CD4-positive, alpha-beta T cell treated with Interleukin-4 for 1 hour (primary cell): ENCODE data around the gene KLHL4.
"Not testable (repeated sequence)": the region's sequence is repeated elsewhere in the genome, so short reads cannot be mapped to it uniquely, and the experiment has no call there.

Source experiments
- DNase-seq, 2 donors: peaks; one replicate each; pipeline ENCODE4 v3.0.0-alpha.2; 2020 to 2022

KLHL4 gene, protein sequence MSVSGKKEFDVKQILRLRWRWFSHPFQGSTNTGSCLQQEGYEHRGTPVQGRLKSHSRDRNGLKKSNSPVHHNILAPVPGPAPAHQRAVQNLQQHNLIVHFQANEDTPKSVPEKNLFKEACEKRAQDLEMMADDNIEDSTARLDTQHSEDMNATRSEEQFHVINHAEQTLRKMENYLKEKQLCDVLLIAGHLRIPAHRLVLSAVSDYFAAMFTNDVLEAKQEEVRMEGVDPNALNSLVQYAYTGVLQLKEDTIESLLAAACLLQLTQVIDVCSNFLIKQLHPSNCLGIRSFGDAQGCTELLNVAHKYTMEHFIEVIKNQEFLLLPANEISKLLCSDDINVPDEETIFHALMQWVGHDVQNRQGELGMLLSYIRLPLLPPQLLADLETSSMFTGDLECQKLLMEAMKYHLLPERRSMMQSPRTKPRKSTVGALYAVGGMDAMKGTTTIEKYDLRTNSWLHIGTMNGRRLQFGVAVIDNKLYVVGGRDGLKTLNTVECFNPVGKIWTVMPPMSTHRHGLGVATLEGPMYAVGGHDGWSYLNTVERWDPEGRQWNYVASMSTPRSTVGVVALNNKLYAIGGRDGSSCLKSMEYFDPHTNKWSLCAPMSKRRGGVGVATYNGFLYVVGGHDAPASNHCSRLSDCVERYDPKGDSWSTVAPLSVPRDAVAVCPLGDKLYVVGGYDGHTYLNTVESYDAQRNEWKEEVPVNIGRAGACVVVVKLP

DNA sequence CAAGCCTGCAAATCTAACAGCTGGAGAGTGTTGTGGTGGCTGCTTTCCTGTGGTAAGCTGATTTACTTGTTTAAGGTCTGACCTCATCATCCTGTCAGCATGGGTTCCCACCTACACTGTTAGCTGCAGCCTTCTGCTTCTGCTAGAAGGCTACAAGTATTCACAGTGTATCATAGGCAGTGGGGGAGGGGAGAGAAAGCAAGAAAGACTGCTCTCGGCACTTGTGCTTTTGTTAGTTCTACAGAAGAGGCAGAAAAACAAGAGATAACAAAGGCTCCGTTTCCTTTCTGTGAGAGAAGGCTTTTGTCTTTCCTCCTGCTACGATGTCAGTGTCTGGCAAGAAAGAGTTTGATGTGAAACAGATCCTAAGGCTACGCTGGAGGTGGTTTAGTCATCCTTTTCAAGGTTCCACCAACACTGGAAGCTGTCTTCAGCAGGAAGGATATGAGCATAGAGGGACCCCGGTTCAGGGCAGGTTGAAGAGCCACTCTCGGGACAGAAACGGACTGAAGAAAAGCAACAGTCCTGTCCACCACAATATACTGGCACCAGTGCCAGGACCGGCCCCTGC lies at the start of gene KLHL4:
TSS of gene KLHL4 (plus strand) at position 232 of the 571 bp plus-strand sequence. CDS start at position 324, 92 bp downstream.
- no peak for DNase-seq

DNA sequence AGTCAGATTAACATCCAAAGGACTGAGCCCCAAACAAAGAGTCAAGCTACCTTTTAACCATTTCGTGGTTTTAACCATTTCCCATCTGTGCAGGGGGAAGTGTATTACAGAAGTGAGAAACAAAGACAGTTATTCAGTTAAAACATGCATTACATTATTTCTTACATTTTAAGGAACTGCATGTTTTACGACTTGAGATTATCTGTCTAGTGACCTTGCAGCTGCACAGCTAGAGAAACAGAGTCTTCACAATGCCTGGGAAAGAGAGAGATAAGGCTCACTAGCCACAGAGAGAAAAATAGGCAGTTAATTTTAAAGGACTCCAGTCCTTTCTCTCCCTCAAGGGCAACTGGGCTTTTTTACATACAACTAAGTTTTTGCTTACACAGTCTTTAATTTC lies 48.7 kb upstream of the KLHL4 start:
- no peak for DNase-seq

DNA sequence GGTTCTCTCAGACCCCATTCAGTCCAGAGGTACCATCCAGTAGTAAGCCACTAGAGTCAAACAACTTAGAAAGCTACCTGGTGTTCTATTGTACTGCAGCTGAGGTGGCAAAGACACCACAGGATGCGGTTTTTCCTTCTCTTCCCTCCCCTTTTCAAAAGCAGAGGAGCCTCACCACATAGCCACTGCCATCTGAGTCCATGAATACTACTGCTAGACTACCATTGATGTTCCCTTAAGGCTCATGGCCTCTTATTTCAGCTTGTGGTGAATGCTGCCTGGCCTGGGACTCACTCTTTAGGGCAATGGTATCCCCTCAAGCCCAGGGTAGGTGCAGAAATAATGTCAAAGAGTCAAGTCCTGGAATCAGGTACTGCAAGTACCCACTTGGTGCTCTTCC lies 41.8 kb upstream of the KLHL4 start:
- no peak for DNase-seq

DNA sequence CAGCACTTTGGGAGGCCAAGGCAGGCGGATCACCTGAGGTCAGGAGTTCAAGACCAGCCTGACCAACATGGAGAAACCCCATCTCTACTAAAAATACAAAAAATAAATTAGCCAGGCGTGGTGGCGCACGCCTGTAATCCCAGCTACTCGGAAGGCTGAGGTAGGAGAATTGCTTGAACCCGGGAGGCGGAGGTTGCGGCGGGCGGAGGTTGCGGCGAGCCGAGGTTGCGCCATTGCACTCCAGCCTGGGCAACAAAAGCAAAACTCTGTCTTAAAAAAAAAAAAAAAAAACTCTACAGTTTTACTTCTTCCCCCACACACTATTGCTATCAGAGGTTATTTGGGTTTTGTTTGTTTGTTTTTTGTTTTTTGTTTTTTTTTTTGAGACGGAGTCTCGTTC lies 38.9 kb upstream of the KLHL4 start:
- not testable (repeated sequence) for DNase-seq

DNA sequence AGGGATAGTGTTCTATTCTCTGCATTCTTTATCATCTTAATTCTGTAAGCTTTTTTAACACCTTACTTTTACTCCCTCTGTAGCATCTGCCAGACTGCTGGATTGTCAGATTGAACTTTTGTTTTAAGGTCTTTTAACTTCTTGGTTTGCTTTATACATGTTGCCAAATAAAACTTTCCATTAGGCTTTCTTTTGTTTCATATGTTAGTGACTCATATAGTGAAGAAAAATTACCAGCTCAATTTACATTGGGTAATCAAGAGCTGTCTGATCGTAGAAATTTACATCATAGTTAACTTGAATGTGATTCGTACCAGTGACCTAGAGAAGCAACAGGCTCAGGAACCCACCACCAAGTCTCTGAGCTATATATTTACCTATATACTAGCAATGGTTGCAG lies 28.5 kb upstream of the KLHL4 start:
- DNase-seq, result no peak

DNA sequence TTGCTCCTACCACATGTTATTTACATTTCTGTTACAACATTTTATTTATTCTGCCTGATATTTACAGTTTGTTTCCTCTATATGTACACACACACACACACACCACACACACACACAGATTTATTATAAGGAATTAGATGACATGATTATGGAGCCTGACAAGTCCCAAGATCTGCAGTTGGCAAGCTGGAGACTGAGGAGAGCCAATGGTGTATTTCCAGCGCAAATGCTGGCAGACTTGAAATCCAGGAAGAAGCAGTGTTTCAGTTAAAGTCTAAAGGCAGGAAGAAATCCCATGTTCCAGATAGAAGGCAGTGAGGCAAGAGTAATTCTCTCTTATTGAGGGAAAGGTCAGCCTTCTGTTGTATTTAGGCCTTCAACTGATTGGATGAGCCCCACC lies 1.8 kb upstream of the KLHL4 start:
- no peak for DNase-seq

DNA sequence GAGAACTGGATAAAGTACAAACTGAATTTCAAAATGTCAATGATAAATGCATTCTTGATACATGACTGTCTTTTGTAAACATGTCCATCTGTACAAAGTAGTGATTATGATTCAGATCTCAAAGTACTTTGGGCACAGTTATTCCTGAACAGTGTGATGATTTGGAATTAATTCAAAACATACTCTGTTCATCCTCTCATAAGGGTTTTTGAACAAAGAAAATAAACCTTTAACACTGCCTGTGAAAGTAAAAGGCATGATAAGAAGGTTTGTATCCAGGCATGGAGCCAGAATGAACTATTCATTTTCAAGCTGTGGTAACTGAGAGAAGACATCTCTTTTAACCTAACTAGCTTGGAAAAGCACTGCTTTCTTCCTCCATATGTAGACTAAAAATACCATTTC lies 883 bp upstream of the KLHL4 start:
- no peak for DNase-seq

DNA sequence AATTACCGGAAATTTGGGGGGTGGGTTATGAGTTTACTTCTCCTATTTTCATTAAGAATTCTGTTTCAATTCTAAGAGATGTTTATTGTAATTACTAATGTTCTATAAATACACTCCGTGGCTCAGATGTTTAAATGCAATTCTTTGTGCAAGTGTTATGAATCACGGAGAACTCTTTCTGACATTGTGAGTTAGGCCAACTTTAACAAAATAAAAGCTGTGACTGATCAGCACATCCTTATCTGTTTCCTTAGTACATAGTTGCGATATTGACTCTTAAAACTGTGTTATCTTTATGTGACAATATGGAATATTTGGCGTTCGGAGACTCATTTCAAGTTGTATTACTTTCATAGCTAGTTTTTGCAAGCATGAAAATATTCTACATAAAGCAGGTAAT lies 902 bp downstream of the KLHL4 start:
- DNase-seq, result no peak

DNA sequence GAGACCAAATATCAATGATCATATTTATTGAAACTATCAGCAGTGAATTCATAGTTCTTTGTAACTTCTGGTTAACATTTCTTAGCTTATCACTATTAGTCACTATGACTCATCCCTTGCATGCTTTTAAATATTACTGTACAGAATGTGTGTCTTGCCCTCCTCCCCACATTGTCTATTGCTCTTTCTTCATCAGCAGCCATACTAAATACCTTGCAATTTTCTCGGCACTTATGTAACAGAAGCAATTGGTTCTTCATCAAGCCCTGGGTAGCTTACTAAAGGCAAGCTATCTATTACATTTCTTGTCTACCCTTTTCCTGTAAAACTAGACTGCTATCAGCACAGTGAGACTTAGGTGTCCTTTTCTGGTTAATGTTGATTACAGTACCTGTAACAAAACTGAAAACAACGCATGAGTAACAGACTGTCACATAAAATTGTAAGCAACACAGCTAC lies 8.2 kb downstream of the KLHL4 start:
- no peak for DNase-seq

DNA sequence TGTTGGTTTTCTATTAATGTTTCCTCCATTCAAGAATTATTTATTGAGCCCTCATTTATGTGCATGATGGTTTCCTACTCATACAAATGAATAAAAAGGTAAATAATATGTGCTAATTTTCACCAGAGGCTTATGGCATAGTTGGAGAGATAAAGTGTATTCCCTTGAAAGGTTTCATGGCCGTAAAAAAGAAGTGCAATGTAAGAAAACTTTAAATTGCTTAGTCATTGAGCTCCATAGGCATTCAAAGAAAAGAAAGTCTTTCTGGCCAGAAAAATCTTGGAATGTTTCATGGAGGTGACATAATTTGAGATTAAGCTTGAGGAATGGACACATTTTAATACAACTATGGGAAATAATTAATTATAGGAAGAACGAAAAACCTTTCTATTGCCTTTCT lies 8.7 kb downstream of the KLHL4 start:
- no peak for DNase-seq

DNA sequence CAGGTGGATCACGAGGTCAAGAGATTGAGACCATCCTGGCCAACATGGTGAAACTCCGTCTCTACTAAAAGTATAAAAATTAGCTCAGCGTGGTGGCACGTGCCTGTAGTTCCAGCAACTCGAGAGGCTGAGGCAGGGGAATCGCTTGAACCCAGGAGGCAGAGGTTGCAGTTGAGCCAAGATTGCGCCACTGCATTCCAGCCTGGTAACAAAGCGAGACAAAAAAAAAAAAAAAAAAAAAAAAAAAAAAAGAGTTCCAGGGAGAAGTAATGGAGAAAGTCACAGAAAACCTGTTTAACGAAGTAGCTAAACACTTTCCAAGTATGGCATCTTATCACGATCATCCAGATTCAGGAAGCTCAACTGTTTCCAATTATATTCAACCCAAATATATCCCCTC lies 10.9 kb downstream of the KLHL4 start:
- no peak for DNase-seq

DNA sequence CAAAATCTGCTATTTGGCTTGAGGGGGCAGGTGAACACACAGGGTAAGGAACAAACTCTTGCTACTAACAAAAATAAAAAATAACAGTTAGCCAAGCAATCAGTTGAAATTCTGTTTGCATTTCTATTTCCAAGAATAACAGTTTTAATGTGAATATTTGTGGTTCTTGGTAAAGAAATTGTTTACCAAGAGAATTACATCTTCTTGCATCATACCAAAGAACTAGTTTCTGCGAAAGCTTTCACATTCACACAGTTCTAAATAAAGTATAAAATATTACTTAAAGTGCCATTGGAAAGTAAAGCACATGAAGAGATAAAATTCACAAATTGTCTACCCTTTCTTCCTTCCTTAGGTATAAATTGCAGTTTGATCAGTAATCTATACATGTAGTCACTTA lies 54.4 kb downstream of the KLHL4 start:
- no peak for DNase-seq

DNA sequence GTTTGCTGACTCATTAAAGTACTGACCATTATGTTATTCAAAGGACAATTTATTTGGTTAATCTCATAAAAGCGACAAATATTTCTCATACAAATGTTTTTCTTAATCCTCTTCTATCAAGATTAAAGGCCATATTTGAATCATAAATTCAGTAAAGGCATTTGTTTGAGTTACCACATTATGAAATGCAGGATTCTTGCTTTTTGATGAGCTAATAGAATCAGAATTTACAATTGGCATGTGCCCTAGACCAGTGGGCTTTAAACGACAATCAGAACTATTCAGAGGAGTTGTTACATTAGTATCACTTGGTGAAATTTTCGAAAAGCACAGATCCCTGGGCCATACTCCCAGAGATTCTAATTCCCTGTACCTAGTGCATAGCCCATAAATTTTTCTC lies 55.3 kb downstream of the KLHL4 start:
- no peak for DNase-seq

DNA sequence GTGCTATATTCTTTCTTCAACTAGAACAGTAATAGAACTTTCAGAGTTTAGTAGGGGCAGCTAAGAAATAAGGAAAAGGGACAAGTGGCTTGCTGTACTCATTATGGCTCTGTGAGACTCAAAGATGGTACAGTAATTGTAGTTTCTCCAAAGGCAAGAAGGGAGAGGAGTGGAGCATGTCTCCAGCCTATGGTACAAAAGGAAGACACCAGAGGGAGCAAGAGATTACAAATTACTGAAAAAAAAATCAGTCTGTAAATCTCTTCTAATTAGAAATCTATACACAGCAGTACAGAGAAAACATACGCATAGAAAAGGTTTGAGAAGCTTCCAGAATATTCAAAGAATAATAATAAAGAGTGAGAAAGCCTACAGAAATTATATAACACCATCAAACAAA lies 61.4 kb downstream of the KLHL4 start:
- DNase-seq, result no peak

DNA sequence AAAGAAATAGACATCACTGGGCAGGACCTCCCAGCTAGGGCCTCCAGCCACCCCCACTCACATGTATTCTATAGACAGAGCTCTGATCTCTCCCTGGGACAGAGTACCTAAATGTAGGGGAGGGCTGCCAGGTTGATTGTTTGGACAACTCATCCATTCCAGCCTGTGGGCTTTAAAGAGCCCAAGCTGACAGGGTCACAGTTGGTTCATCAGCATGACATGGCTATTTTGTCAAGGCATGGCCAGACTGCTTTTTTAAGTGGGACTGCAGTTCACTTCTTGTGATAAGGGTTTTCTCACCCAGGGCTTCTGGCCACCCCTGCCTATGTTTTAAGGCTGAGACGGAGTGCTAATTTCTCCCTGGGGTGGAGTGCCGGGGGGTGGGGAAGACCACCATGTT lies 63.3 kb downstream of the KLHL4 start:
- DNase-seq, result no peak

DNA sequence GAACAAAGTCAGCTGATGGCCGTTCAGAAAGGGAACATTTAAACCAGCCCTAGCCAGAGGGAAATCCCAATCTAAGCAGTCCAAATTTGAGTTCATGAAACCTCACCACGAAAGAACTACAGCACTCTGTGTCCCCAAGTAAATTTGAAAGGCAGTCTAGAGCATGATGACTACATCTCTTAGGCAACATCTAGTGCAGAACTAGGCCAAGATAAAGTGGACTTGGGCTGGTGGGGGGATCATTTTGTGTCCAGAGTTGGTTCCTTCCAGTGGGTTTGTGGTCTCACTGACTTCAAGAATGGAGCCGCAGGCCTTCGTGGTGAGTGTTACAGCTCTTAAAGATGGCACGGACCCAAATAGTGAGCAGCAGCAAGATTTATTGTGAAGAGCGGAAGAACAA lies 64.9 kb downstream of the KLHL4 start:
- no peak for DNase-seq

DNA sequence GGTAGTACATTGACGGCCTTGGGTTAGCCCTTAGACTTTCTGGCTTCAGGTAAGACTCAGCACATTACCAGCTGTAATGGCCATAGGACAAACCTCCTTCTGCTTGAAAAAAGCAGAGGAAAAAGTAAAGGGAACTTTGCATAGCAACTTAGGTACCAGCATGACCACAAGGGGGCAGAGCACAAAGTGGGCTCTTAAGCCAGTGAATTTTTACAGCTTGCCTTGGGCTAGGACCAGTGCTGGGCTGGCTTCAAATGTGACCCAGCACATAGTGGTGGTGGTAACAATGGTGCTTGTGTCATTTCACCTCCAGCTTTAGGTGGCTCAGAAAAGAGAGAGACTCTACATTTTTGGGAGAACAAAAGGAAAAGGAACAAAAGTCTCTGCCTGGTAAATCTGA lies 66.1 kb downstream of the KLHL4 start:
- DNase-seq, result no peak

DNA sequence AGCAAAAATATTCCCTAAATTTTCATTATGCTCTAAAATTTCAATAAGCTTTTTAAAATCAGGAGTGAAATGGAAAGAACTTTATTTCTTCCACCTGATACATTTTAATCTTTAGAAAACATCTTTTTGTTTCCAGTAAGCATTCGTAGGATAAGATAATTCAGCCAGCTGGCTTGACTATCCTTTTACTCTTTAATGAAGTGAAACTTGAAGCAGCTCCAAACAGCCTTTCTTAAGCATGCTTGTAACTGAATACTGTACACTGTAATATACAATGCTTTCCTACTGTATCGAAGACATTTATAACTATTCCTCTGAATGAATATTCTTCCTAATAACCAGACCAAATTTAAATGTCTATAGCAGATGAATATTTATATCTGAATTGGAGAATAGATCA lies 98.8 kb downstream of the KLHL4 start:
- DNase-seq, result no peak

DNA sequence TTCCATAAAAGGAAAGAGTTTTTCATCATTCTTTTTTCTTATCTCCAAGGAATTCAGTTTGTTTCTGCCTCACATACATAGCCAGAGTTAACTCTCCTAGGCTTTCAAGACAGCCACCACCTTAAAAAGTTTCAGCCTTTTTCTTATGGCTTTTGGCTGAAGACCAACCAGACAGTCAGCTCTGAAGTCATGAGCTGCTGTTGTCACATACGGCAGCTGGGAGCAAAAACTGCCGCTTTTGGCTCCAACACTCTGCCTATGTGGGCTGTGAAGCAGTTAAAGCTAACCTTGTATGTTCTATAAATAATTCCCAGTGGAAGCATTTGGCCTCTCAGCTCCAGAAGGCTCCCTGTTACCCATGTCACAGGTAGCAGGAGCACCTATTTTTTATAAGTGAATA lies 104.1 kb downstream of the KLHL4 start:
- no peak for DNase-seq

DNA sequence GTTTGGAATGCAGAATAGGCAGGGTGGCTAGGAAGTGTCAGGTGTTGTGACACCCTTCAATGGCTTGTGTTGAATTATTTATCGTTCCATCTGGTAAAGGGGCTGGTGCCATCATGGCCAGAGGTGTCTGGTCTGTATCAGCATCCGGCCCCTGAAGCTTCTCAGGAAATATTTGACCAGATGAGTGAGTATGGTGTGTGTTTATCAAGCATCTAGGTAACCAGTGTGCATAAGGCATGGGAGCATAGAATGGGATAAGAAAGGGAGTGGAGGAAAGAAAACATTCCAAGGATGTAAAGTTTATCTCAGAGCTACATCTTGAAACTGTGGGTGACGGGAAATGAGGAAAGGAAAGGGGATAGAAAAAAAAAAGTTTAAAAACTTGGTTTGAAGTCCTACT lies 109.4 kb downstream of the KLHL4 start:
- no peak for DNase-seq

DNA sequence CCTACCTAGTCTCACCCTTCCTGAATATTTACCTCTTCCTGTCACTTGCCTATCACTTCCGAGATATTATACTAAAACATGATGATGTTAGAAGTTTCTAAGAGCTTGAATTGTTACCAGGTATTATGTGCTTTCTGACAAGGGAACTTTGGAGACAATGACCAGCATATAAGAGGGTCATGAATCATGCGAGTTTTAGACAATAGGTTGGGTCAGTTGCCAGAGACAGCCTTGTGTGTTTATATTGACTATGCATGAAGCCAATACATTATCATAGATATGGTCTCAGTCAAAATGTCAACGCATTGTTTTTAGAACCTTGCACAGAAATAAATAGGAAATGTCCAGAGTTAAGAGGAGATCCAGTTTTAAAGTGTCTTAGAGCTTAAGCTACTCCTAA lies 116.8 kb downstream of the KLHL4 start:
- DNase-seq, result no peak

DNA sequence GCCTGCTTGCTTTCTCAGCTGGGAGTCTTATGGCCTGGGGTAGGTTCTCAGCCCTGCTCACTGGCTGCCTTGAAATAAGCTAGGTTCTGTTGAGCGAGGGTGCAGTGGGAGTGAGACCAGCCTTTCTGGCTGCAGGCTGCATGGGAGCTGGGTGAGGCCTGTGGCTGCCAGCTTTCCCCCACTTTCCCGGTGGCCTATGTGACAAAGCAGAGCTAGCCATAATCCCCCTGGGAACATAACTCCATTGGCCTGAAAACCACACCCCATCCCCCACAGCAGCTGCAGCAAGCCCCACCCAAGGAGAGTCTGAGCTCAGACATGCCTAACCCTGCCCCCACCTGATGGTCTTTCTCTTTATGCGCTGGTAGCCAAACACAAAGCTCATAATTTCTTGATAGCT lies 118.9 kb downstream of the KLHL4 start:
- DNase-seq, result no peak

DNA sequence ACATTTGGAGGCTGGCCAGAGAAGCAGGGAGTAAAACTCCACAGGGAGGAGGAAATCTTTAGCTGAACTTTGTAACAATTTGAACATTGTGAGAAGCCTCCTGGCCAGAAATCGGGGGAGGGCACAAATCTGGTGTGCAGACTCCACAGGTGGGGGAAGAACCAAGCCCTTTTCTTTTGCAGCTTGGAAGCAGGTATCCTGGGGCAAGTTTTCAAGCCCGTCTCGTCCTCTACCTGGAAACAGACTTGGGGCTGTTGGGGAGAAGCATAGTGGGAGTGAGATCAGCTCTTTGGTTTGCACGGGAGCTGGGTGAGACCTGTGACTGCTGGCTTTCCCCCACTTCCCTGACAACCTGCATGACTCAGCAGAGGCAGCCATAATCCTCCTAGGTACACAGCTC lies 123.8 kb downstream of the KLHL4 start:
- not testable (repeated sequence) for DNase-seq

DNA sequence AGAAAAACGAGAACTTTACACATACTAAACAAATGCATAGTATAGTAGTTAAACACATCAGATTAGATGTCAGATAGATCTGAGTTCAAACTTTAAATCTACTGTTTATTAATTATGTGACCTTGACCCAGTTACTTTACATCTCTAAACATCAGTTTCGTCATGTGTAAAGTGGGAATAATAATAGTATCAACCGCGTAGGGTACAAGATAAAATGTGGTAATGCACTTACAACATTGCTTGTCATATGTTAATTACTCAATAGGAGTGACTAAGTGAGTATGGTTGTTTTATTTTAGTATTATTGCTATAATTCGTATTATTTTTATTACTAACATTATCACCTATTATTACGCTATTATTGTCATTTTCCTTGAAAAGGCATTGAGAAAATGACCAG lies 144.2 kb downstream of the KLHL4 start:
- no peak for DNase-seq
